Spleen (tissue), 7 donors: Measurements from ENCODE around the gene DSE.

ENCODE experiments used
- POLR2A ChIP-seq, 3 donors: fragments of 450-650 bp; IDR thresholded peaks; one replicate each; pipeline ENCODE4 v1.5.1; 2017; ENCODE audit warnings: antibody characterized with exemption in 3 of 3, mild to moderate bottlenecking in 1 of 3
- TF ChIP-seq, protein P1 (sequence below), 11 experiments: fragments of 200-600 bp in 7 of 11; fragments of 450-650 bp in 4 of 11; sonication (generic) in 4 of 11; IDR thresholded peaks in 8 of 11; conservative IDR thresholded peaks in 3 of 11; 1 replicate in 7 of 11; 2 replicates in 4 of 11; pipeline versions ENCODE4 v1.4.0 to v1.8.0; 2016 to 2021; ENCODE audit warnings: antibody characterized with exemption in 11 of 11, inconsistent platforms in 4 of 11, mild to moderate bottlenecking in 1 of 11
- donor health status: DM: no; HTN: no; CAD: no; lungs with moderate emphysema.
- donor health status: DM: no; HTN: no; CAD: no.
- donor health status: DM: no; HTN: no; CAD: no.

DNA sequence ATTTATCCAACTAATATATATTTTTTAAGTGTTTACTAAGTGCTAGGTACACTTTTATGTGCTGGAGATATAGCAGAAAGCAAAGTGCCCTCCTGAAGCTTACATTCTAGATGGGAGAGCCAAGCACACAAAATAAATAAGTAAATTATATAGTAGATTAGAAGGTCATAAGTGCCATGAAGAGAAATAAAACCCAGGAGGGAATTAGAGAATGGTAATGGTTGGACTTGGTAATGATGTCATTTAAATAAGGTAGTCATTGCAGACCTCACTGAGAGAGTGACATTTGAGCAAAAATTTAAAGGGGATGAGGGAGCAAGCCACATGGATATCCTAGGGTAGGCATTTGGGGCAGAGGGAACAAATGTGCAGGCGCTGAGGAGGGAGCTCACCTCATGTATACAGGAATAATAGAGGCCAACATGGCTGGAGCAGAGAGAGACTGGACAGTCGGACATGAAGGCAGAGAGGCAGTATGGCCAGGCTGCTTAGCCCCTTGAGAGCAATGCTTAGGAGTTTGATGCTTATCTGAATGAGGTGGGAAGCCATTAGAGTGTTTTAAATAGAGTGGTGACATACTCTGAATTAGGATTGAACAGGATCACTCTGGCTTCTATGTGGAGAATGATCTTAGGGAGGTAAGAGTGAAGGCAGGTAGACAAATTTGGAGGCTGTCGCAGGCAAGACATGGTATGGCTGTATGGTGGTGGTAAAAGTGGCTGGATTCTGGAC is 14.1 kb downstream of the DSE start:
- TF ChIP-seq, protein P1, sequence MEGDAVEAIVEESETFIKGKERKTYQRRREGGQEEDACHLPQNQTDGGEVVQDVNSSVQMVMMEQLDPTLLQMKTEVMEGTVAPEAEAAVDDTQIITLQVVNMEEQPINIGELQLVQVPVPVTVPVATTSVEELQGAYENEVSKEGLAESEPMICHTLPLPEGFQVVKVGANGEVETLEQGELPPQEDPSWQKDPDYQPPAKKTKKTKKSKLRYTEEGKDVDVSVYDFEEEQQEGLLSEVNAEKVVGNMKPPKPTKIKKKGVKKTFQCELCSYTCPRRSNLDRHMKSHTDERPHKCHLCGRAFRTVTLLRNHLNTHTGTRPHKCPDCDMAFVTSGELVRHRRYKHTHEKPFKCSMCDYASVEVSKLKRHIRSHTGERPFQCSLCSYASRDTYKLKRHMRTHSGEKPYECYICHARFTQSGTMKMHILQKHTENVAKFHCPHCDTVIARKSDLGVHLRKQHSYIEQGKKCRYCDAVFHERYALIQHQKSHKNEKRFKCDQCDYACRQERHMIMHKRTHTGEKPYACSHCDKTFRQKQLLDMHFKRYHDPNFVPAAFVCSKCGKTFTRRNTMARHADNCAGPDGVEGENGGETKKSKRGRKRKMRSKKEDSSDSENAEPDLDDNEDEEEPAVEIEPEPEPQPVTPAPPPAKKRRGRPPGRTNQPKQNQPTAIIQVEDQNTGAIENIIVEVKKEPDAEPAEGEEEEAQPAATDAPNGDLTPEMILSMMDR (IDR thresholded peaks at IDR 0.05 in 8 of 11, conservative IDR thresholded peaks at IDR 0.05 in 3 of 11) = no peak
- no peak for TF ChIP-seq POLR2A (IDR thresholded peaks at IDR 0.05)
